Stimulated activated CD4-positive, alpha-beta T cell treated with anti-CD3 and anti-CD28 coated beads, Interleukin-1b, Interleukin-23, amount 100 ng/mL, for 1 hour (primary cell): Measurements from ENCODE around the gene FREM3.

Experiments used
- DNase-seq, 2 donors: peaks; one replicate each; pipeline ENCODE4 v3.0.0-alpha.2; 2020; ENCODE audit warnings: low read depth in 2 of 2

Gene FREM3

GRCh38 chr4:143667461-143667860, 33.0 kb downstream of the FREM3 start:
- no peak for DNase-seq

GRCh38 chr4:143658336-143658735, 42.1 kb downstream of the FREM3 start:
- DNase-seq, result no peak

- DNase-seq, result no peak
Observed at GRCh38 chr4:143654571-143654970, 45.9 kb downstream of the FREM3 start.

- no peak for DNase-seq
Observed at GRCh38 chr4:143653031-143653430, 47.4 kb downstream of the FREM3 start.

- DNase-seq, result no peak
Observed at GRCh38 chr4:143643399-143643798, 57.1 kb downstream of the FREM3 start.

GRCh38 chr4:143642611-143643010, 57.9 kb downstream of the FREM3 start:
- DNase-seq, result no peak

- DNase-seq, result no peak
Observed at GRCh38 chr4:143641361-143641760, 59.1 kb downstream of the FREM3 start.

GRCh38 chr4:143634763-143635162, 65.7 kb downstream of the FREM3 start:
- DNase-seq, result no peak

- no peak for DNase-seq
Observed at GRCh38 chr4:143633833-143634232, 66.6 kb downstream of the FREM3 start.

GRCh38 chr4:143626134-143626911, 74.2 kb downstream of the FREM3 start:
- DNase-seq, result no peak

GRCh38 chr4:143625632-143626031, 74.8 kb downstream of the FREM3 start:
- DNase-seq, result no peak

GRCh38 chr4:143623896-143624295, 76.6 kb downstream of the FREM3 start:
- DNase-seq, result no peak

- no peak for DNase-seq
Observed at GRCh38 chr4:143618811-143619210, 81.7 kb downstream of the FREM3 start.

GRCh38 chr4:143617994-143618679, 82.3 kb downstream of the FREM3 start:
- DNase-seq, result no peak

- no peak for DNase-seq
Observed at GRCh38 chr4:143616771-143617170, 83.7 kb downstream of the FREM3 start.

GRCh38 chr4:143609492-143609891, 91.0 kb downstream of the FREM3 start:
- no peak for DNase-seq

- DNase-seq, result no peak
Observed at GRCh38 chr4:143606480-143606879, 94.0 kb downstream of the FREM3 start.

- no peak for DNase-seq
Observed at GRCh38 chr4:143599827-143600226, 100.6 kb downstream of the FREM3 start.

GRCh38 chr4:143598816-143599215, 101.7 kb downstream of the FREM3 start:
- no peak for DNase-seq

GRCh38 chr4:143597276-143597675, 103.2 kb downstream of the FREM3 start:
- DNase-seq, result no peak

GRCh38 chr4:143587703-143588102, 112.8 kb downstream of the FREM3 start:
- no peak for DNase-seq

GRCh38 chr4:143586080-143586479, 114.4 kb downstream of the FREM3 start:
- no peak for DNase-seq

GRCh38 chr4:143585548-143585947, 114.9 kb downstream of the FREM3 start:
- DNase-seq, result no peak
